Activated CD4-positive, alpha-beta T cell treated with anti-CD3 and anti-CD28 coated beads for 24 hours (primary cell): ENCODE measurements around the gene NAA15.
"Not testable (repeated sequence)": the region's sequence is repeated elsewhere in the genome, so short reads cannot be mapped to it uniquely, and the experiment has no call there.

Experiments used
- DNase-seq, 2 donors: peaks; one replicate each; pipeline ENCODE4 v3.0.0-alpha.2; 2020; ENCODE audit warnings: low read depth in 2 of 2

NAA15 gene

DNA sequence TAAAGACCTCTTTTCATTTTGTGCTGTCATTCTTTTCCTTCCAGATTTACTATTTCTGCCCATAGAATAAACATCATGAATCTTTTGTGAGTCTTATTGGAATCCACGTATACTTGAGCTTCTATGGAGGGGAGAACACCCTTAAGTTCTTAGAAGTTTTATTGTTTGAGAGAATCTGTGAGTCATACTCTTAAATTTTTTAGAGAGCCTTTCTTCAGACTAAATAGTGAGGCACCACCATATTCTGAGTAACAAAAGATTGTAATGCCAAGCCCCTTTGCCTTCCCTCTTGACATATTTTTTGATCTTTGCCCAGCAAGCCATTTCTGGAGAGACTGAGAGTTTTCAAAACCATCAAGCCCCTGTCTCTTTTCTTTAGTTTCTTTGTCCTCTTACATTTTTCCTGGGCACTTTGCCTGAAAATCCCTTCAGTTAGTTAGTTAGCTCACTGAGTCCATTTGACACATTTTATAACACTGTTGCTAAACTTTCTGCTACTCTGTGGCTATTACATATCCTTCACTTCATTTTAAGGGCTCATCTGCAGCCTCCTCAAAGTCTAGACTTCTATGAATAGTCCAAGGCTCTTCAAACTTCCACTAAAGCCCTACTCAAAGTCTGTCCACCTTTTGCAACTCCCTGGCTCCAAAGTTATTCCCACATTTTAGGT lies 66.3 kb downstream of the NAA15 start:
- DNase-seq = no peak

DNA sequence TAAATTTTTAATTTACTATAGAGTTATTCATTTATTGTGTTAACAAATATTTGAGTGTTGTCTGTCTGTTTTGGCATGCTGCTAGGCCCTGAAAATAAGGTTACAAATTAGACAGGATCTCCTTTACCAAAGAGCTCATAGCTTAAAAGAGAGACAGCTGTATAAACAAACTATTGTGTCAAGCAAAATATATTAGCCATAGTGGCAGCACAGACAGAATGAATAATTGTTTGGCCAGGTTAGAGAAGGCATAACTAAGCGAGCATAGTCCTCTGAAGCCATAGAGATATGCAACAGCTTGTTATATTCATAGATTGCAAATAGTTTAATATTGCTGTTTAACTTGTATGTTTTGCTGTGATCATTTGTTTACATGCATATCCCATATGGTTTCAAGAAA lies 67.7 kb downstream of the NAA15 start:
- DNase-seq = no peak

DNA sequence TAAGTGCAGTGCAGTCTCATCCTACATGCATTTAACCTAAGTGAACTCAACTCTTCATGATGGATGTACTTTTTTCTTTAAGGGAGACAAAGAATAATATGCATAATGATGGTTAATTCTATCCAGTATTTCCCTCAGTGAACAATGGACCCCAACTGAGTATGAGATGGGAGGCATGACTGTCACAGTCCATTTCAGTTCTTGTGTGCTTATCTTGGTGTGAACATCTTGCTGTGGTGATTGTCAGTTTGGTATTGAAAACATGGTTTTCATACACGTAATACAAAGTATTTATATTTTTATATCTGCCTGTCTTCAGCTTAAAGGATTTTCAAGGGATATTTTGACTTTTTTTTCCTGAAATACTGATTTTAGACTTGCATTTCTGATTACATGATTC lies 72.9 kb downstream of the NAA15 start:
- DNase-seq = no peak

DNA sequence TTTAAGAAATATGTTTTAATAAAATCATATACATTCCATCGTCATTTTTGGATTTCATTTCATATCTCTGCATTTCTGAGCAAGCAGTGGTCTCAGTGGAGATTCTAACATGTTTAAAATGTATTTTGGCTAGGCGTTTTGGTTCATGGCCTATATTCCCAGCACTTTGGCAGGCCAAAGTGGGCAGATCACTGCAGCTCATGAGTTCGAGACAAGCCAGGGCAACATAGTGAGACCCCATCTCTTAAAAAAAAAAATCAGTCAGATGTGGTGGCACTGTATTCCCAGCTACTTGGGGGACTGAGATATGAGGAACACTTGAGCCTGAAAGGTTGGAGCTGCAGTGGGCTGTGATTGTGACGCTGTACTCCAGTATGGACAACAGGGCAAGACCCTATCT lies 85.1 kb downstream of the NAA15 start:
- no peak for DNase-seq

DNA sequence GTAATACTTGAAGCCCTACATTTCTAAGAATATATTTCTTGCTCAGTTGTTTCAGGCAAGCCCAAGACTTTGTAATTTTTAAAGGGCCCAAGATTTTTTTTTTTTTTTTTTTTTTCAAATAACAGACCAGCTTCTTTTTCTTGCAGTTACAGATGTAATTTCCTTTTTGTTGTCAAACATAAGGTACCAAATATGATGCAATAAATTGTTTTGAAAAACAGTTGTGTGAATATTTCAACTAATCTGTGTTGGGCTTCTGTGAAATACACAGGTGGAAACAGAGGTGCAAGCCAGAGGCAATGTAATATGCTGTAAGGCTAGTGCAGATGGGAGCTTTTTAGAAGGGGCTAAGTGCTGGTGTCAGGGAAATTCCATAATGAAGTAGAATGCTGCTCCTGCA lies 87.8 kb downstream of the NAA15 start:
- no peak for DNase-seq

DNA sequence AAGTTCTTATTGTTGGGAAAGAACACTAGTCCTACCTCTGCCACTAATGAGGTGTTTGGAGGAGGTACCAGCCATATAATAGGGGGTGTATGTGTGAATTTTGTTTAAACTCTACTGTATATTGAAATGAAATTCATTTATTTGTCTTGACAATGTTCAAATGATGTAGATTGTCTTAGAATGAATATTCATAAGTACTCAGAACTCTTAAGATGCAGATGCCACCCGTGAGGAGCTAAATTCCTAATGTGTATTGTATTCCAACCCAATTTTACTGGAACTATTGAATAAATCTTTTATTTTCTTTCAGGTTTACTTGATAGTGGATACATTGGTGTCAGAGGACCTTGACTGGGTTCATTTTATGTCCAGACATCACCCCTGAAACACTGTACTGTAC lies 88.7 kb downstream of the NAA15 start:
- no peak for DNase-seq

DNA sequence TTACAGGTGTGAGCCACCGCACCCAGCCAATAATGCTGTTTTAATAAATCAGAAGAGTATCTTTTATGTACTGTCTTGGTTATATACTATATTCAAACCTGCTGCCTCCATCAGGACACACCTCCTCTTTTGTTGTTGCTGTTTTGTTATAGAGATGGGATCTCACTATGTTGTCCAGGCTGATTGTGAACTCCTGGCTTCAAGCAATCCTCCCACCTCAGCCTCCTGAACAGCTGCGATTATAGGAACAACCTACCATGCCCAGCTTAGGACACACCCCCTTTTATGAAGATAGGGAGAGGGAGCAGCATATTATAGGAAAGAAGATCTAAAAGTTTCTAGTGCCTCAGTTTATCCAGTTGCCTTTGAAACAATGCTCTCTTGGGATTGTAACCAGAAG lies 90.4 kb downstream of the NAA15 start:
- DNase-seq = no peak

DNA sequence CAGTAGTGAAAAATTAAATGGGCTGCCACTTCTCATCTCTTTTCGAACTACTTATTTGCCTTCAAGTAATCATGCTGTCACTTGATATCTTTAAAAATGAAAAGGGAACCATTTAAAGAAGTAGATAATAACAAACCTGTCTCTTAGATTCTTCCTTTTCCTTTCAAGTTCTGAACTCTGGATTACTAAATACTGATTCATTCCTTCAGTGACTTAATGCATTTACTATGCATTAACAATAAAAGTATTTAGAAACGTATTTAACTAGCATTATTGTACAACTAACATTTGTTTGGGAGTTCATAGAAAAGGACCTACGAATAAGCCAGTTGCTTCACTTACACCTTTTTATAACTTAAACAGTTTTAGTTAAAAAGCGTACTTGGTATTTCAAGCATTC lies 91.5 kb downstream of the NAA15 start:
- DNase-seq = no peak

DNA sequence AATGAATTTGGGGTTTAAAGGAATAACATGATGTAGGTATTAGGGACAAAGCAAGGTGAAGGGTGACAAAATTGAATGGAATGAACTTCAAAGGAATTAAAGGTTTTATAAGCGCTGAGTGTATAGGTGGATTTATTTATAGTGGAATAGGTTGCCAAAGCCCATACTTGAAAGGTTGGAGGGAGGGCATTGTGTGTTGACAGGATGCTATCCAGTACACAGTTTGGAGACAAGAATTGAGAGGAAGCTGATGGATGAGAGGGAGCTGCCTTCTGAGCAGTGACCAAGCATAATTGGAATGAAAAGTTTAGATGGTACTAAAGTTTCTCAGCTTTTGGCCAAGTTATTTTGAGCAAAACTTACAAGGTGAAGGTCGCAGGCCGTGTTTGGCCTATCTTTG lies 100.1 kb downstream of the NAA15 start:
- no peak for DNase-seq

DNA sequence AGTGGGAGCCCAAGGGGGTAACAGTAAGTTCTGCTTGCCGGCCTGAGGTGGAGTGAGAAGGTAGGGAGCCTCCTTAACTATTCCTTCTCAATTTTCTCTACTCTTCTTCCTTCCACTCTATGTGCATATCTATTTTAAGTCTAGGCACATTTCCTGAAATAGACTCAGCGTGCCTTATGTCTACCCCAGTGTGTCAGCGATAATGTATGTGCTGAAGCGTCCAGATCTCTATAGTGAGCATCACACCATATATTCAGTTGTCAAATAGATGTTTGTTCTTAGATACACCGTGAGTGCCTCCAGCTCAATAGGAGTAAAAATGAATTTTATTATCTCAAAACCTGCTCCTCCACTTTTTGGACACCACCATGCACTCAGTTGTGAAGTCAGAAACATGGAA lies 101.1 kb downstream of the NAA15 start:
- DNase-seq = no peak

DNA sequence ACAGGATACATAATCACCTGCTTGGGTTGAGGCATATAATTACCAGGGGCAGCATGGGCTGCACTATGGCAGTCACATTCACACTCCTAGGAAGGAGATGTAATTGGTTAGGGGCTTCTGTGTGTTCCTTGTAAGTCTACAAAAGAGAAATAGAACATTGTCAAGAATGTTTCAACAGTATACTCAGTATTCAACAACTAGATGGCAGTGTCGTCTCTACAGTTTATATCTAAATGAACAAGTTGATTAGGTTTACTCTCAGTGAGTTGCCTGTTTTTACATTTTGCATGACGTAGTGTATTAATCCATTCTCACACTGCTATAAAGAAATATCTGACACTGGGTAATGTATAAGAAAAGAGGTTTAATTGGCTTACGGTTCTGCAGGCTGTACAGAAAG lies 102.2 kb downstream of the NAA15 start:
- no peak for DNase-seq

DNA sequence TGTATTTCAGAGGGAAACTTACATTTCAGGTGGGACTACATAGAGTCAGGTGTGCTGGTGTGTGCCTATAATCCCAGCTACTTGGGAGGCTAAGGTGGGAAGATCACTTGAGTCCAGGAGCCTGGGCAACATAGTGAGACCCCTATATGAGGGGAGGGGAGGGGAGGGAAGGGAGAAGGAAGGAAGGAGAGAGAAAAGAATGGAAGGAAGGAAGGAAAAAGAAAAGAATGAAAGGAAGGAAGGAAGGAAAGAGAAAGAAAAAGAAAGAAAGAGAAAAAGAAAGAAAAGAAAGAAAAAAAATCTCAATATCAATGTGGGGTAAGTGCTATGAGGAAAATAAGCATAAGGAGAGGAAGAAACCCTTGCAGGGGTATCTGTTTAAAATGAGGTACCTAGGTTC lies 109.0 kb downstream of the NAA15 start:
- DNase-seq = no peak

DNA sequence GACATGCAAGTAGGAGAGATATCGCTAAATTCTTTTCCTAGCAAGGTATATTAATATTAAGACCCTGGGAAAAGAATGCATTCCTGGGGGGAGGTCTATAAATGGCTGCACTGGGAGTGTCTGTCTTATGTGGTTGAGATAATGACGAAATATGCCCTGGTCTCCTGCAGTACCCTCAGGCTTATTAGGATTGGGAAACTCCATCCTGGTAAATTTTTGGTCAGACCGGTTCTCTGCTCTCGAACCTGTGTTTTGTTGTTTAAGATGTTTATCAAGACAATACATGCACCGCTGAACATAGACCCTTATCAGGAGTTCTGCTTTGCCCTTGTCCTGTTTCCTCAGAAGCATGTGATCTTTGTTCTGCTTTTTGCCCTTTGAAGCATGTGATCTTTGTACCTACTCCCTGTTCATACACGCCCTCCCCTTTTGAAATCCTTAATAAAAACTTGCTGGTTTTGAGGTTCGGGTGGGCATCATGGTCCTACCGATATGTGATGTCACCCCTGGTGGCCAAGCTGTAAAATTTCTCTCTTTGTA lies 113.4 kb downstream of the NAA15 start:
- not testable (repeated sequence) for DNase-seq

DNA sequence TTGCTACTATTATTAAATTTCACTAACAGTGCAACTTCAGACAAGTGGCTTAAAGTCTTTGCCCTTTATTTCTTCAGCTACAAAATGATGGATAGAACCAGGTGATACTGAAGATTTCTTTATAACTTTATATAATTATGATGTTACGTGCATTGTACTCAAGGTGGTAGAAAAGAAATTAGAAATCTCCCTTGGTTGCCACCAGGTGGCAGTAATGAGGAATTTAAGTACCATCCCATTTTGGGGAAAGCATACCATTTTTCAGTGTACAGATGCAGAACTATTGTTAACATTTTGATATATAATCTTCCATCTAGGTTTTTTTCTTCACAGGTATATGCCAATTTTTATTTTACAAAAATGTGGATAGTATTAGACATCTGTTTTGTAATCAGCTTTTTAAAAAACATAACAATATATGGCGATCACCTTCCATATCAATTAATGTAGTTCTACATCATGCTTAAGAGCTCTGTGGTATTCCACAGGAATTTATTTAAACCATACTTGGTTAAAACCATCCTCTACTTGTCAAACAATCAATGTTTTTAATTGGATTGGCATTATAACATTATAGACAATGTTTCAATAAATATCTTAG lies 114.9 kb downstream of the NAA15 start:
- peak in 1 of 2 donors; percentile 21 for DNase-seq

DNA sequence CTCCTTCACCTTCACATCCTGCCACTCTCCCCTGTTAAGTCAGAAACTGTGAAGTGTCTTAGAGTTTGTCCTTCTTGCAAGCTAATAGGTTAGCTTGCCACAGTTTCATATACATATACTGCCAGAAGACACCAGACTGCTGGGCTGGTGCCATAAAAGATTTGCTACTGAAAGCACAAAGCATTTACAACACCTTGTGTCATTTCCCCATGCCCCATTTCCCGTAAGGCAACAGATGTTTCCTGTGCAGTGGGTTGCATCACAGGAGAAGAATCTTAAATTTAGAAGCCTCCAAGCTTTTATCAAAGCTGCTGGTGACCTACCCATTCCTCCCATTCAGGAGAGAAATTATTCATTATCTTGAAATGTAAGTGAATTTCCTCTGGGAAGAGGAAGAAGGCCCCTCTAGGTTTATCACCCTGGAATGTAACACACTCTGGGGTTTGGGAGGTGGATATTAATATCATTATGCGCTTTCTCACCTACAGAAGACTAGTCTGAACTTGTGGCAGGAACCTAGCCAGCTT lies 118.1 kb downstream of the NAA15 start:
- DNase-seq = no peak

DNA sequence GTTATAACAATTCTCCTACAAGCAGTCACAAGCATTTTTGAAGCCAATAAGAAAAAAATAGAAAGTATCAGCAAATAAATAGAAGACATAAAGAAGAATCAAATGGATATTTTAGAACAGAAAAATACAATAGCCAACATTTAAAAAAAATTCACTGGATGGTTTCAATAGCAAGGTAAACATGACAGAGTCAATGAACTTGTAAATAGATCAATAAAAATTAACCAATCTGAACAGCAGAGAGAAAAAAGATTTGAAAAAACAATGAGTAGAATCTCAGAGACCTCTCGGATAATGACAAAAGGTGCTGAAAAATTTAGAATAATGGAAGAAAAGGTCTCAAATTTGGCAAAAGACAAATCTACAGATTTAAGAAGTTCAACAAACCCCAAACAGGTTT lies 119.3 kb downstream of the NAA15 start:
- no peak for DNase-seq

DNA sequence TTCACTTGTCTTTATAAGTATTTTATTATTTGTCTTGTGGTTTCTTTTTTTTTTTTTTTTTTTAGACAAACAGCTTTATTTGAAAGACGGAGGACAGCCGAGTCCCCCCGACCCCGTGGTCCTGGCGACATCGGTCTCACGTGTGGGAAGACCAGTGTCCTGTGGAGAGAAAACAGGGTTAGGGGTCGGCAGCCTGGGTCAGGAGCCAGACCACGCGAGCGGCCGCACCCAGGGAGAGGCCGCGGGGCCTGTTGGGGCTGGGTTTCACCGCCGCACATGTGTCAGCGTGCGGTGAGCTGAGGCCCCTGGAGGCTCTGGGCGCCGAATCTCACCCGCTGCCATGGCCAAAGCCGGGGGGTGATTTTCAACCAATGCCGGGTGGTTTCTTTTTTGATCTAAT lies 134.8 kb downstream of the NAA15 start:
- DNase-seq = no peak

DNA sequence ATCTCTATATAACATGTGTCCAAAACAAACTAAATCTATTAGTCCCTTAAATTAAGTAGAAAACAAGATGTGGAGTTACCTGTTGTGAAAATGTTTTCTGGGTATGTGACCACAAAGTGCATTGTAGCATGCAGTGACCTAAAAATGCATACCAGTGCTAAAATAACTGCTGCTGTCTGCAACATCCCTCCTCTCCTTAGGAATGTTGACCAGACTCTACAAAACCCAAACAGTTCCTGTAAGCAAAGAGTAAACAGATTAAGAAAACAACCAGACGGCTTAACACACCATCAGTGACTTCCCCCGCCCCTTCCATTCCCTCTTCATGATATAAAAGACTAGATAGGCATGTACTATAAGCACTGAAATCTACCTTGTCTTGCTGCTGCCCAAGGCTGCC lies 136.8 kb downstream of the NAA15 start:
- no peak for DNase-seq

DNA sequence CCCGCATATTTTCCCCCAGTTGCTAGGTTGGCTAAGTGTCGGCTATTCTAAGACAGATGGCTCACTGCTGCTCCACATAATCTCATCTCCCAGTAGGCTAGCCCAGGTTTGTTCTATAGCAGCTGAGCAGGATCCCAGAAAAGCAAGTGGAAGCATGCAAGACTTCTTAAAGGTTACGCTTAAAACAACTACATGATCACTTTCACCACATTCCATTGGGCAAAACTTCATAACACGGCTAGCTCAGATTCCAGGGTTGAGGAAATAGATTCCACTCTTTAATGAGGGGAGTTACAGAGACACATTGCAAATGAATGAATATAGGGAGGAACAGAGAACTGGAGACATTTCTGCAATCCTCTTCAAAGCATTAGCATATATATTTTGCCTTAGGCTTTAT lies 139.7 kb downstream of the NAA15 start:
- DNase-seq = no peak

DNA sequence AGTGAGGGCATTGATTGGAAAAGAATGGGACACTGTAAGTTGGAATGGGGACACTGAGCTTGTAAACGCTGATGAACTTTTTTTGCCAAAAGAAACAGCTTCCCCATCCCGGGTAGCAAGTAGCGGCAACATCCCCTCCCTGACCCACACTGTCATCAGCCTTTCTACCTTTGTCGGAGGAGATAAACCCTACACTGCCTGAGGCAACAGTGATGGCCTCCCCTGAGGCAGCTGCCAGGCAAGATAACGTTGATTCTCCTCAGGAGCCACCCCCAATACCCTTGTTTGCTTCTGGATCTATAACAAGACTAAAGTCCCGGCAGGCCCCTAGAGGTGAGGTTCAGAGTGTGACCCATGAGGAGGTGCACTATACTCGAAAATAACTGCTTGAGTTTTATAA lies 142.4 kb downstream of the NAA15 start:
- no peak for DNase-seq

DNA sequence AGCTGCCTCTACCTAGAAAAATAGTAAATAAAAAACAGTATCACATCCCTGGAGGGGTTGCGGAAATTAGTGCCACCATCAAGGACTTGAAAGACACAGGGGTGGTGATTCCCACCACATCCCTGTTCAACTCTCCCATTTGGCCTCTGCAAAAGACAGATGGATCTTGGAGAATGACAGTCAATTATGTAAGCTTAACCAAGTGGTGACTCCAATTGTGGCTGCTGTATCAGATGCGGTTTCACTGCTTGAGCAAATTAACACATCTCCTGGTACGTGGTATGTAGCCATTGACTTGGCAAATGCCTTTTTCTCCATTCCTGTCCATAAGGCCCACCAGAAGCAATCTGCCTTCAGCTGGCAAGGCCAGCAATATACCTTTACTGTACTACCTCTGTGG lies 143.6 kb downstream of the NAA15 start:
- DNase-seq = not testable (repeated sequence)

DNA sequence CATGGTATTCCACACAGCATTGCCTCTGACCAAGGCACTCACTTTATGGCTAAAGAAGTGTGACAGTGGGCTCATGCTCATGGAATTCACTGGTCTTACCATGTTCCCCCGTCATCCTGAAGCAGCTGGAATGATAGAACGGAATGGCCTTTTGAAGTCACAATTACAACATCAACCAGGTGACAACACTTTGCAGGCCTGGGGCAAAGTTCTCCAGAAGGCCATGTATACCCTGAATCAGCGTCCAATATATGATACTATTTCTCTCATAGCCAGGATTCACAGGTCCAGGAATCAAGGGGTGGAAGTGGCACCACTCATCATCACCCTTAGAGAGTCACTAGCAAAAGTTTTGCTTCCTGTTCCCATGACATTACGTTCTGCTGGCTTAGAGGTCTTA lies 145.8 kb downstream of the NAA15 start:
- DNase-seq = not testable (repeated sequence)

DNA sequence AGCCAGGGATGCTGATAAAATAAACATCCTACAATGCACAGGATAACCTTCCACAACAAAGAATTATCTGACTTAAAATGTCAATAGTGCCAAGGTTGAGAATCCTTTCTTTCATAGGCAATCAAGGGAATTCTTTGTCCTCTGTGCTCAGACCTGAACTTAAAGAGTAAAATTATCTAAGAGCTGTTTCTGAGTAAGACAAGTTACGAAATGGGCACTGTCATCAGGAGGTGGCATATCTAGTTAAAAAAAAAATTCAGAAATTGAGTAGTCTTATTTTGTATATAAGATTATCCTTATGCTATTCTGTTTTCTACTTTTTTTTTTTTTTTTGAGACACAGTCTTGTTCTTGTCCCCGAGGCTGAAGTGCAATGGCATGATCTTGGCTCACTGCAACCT lies 149.3 kb downstream of the NAA15 start:
- no peak for DNase-seq

DNA sequence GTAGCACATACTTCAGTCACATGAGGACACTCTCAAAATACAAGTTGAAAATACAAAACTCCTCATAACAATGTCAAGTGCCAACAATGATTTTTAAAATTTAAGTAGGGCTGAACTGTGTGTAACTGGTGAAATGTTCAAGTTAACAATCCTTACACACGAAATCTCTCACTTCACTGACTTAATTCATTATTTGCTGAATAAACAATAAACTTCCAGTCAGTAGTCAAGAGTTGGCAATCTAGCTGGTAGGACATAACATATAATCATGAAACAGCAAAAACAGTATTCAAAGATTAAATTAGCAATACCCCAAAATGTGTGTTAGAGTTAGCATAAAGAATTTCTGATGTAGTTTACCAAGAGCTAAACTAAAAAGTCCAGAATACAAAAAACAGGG lies 150.7 kb downstream of the NAA15 start:
- no peak for DNase-seq
